HL-60 (cell line): ENCODE data around the gene LRP10.

Experiments
- GABPA ChIP-seq: IDR thresholded peaks from 2 replicates; pipeline ENCODE4 v1.6.1; 2012; ENCODE audit warnings: low read depth
- POLR2AphosphoS5 ChIP-seq: IDR thresholded peaks from 2 replicates; pipeline ENCODE4 v1.6.1; 2012; ENCODE audit warnings: low read depth
- TF ChIP-seq, protein P1 (sequence below): IDR thresholded peaks from one replicate; pipeline ENCODE4 v1.5.1; 2011; ENCODE audit warnings: low read length, control low read depth, inconsistent platforms; ENCODE audit not compliant: insufficient read depth

DNA sequence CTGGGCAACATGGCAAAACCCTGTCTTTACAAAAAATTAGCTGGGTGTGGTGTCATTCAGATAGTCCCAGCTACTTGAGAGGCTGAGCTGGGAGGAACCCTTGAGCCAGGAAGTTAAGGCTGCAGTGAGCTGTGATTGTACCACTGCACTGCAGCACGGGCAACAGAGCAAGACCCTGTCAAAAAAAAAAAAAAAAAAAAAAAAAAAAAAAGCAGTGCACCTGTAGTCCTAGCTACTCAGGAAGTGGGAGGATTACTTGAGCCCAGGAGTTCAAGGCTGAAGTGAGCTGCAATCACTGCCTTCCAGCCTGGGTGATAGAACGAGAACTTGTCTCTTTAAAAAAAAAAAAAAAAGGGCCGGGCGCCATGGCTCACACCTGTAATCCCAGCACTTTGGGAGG lies 17.1 kb downstream of the LRP10 start:
- TF ChIP-seq POLR2AphosphoS5 (no peak), GABPA (no peak)
- TF ChIP-seq, protein P1, sequence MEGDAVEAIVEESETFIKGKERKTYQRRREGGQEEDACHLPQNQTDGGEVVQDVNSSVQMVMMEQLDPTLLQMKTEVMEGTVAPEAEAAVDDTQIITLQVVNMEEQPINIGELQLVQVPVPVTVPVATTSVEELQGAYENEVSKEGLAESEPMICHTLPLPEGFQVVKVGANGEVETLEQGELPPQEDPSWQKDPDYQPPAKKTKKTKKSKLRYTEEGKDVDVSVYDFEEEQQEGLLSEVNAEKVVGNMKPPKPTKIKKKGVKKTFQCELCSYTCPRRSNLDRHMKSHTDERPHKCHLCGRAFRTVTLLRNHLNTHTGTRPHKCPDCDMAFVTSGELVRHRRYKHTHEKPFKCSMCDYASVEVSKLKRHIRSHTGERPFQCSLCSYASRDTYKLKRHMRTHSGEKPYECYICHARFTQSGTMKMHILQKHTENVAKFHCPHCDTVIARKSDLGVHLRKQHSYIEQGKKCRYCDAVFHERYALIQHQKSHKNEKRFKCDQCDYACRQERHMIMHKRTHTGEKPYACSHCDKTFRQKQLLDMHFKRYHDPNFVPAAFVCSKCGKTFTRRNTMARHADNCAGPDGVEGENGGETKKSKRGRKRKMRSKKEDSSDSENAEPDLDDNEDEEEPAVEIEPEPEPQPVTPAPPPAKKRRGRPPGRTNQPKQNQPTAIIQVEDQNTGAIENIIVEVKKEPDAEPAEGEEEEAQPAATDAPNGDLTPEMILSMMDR, result no peak
